Endothelial cell of umbilical vein (primary cell): ENCODE results near the gene CORO1A. TPM values are rescaled to one million over a fixed set of nuclear protein-coding genes. Genes with fewer than 3 reads are reported as not detected.

Experiments used
- BruUV-seq: library from RNA; stranded (reverse); fragments of 400-500 nt; replicated peaks from 2 replicates; lab custom pipeline; 2021; lab: Mats Ljungman, UMichigan
- CTCF ChIA-PET: fragments of 300-600, 350-600 bp; sonication (Branson Sonifier 250); formaldehyde crosslinking; loops from one replicate; lab custom pipeline; 2021; ENCODE audit warnings: antibody characterized with exemption, inconsistent platforms; lab: Charles Lee
- POLR2A ChIA-PET: fragments of 300-600, 350-600 bp; sonication (Branson Sonifier 250); formaldehyde crosslinking; loops from one replicate; lab custom pipeline; 2021; ENCODE audit warnings: antibody characterized with exemption, inconsistent platforms; lab: Charles Lee
- DNase-seq: peaks from one replicate; pipeline ENCODE4 v3.0.0-alpha.2; 2011; ENCODE audit warnings: low read depth, low spot score
- FAIRE-seq: peaks from 2 replicates; lab custom pipeline; 2011; peaks lifted over from hg19 to GRCh38; lab: Jason Lieb, UNC
- H2AFZ ChIP-seq: 2 replicates; pipeline ENCODE4 v1.6.0; 2012; ENCODE audit warnings: low read depth, low read length, control low read depth, inconsistent platforms
- H3K27ac ChIP-seq: 2 replicates; pipeline ENCODE4 v1.5.1; 2011; ENCODE audit warnings: low read depth, mild to moderate bottlenecking, control low read depth, low read length, moderate library complexity; ENCODE audit not compliant: insufficient read depth
- H3K27me3 ChIP-seq, 2 experiments: 2 replicates each; pipeline versions ENCODE4 v1.6.0 to v1.6.1; 2011; ENCODE audit warnings: low read length in 2 of 2, mixed read lengths in 1 of 2; ENCODE audit not compliant: control insufficient read depth in 2 of 2, insufficient read depth in 2 of 2
- H3K36me3 ChIP-seq, 2 experiments: 2 replicates in 1 of 2; 3 replicates in 1 of 2; pipeline ENCODE4 v1.5.1; 2011; ENCODE audit warnings: low read length in 2 of 2, mild to moderate bottlenecking in 1 of 2, moderate library complexity in 1 of 2; ENCODE audit not compliant: control insufficient read depth in 2 of 2, insufficient read depth in 2 of 2; ENCODE audit errors: extremely low read depth in 1 of 2
- H3K4me1 ChIP-seq: 3 replicates; pipeline ENCODE4 v1.5.1; 2011; ENCODE audit warnings: mild to moderate bottlenecking, low read length; ENCODE audit not compliant: control insufficient read depth, insufficient read depth; ENCODE audit errors: extremely low read depth
- H3K4me2 ChIP-seq: 2 replicates; pipeline ENCODE4 v1.6.1; 2011; ENCODE audit warnings: low read length, control low read depth, mixed read lengths; ENCODE audit not compliant: insufficient read depth
- H3K4me3 ChIP-seq, 3 experiments: fragments of 200-600 bp in 1 of 3; sonication (generic), shearing (Covaris generic) in 1 of 3; replicated peaks in 1 of 3; 2 replicates each; pipeline ENCODE4 v1.5.1; 2011 to 2016; ENCODE audit warnings: control low read depth in 3 of 3, low read length in 3 of 3, mild to moderate bottlenecking in 2 of 3, inconsistent platforms in 1 of 3, low read depth in 1 of 3, moderate library complexity in 1 of 3; ENCODE audit not compliant: insufficient read depth in 1 of 3
- H3K79me2 ChIP-seq: 2 replicates; pipeline ENCODE4 v1.6.0; 2012; ENCODE audit warnings: low read length, inconsistent platforms; ENCODE audit not compliant: control insufficient read depth, insufficient read depth
- H3K9ac ChIP-seq: replicated peaks from 2 replicates; pipeline ENCODE3; 2011; ENCODE audit warnings: low read length, control low read depth; ENCODE audit not compliant: insufficient read depth; ENCODE audit errors: extremely low read depth
- H3K9me1 ChIP-seq: replicated peaks from 3 replicates; pipeline ENCODE4 v1.6.0; 2011; ENCODE audit warnings: mild to moderate bottlenecking, low read length; ENCODE audit not compliant: control insufficient read depth, insufficient read depth; ENCODE audit errors: extremely low read depth
- H3K9me3 ChIP-seq: replicated peaks from 2 replicates; pipeline ENCODE4 v1.5.1; 2012; ENCODE audit warnings: low read length, inconsistent platforms; ENCODE audit not compliant: control insufficient read depth, insufficient read depth
- H4K20me1 ChIP-seq: replicated peaks from 2 replicates; pipeline ENCODE3; 2011; ENCODE audit warnings: mild to moderate bottlenecking, low read length; ENCODE audit not compliant: control insufficient read depth, insufficient read depth; ENCODE audit errors: extremely low read depth
- EZH2 ChIP-seq: IDR thresholded peaks from 2 replicates; pipeline ENCODE4 v1.6.1; 2012; ENCODE audit warnings: borderline replicate concordance, low read depth, mild to moderate bottlenecking, moderate library complexity, low read length, inconsistent platforms; ENCODE audit not compliant: severe bottlenecking
- FOS ChIP-seq: IDR thresholded peaks from 2 replicates; pipeline ENCODE4 v1.6.1; 2011; ENCODE audit warnings: mild to moderate bottlenecking, low read length, moderate library complexity, borderline replicate concordance; ENCODE audit not compliant: insufficient read depth
- GATA2 ChIP-seq: IDR thresholded peaks from 2 replicates; pipeline ENCODE4 v1.7.0; 2011; ENCODE audit warnings: low read depth, mild to moderate bottlenecking, moderate library complexity, mixed read lengths, low read length; ENCODE audit not compliant: insufficient read length, insufficient read depth
- JUN ChIP-seq: IDR thresholded peaks from 2 replicates; pipeline ENCODE4 v1.6.1; 2011; ENCODE audit warnings: borderline replicate concordance, low read depth; ENCODE audit not compliant: insufficient read length, insufficient read depth
- MYC ChIP-seq: IDR thresholded peaks from one replicate; pipeline ENCODE4 v1.6.1; 2011; ENCODE audit warnings: mild to moderate bottlenecking, low read depth, low read length
- POLR2A ChIP-seq: IDR thresholded peaks from 2 replicates; pipeline ENCODE4 v1.6.1; 2012; ENCODE audit warnings: low read depth, mild to moderate bottlenecking, control low read depth, low read length
- POLR2AphosphoS5 ChIP-seq: IDR thresholded peaks from 2 replicates; pipeline ENCODE4 v1.6.1; 2012; ENCODE audit warnings: low read depth, mild to moderate bottlenecking, control low read depth, low read length, moderate library complexity; ENCODE audit not compliant: insufficient read depth
- dilution Hi-C: fragments of 300-500 bp; cut with MboI; formaldehyde crosslinking; loops from one replicate; pipeline ENCODE4 v1.15.0; 2019; ENCODE audit warnings: low sequenced_read_pairs; ENCODE audit not compliant: extremely low pct_ligation_motif_present
- intact Hi-C: fragments of 100-400 bp; cut with micrococcal nuclease; formaldehyde crosslinking; loops from one replicate; pipeline ENCODE4 v1.10.0; 2022
- polyA plus RNA-seq, 4 experiments: library from polyadenylated mRNA; depleted of rRNA in 3 of 4; stranded (reverse) in 3 of 4; unstranded in 1 of 4; fragments of >200 nt; gene quantifications; 2 replicates each; pipeline versions ENCODE4 v1.2.1 to v1.2.3, GENCODE V29; 2011 to 2012; ENCODE audit warnings: missing spikeins in 1 of 4
- total RNA-seq: library from RNA; stranded (reverse); gene quantifications from 2 replicates; pipeline ENCODE4 v1.2.3, GENCODE V29; 2021
- TF ChIP-seq, protein P1 (sequence below): IDR thresholded peaks from 2 replicates; pipeline ENCODE4 v1.6.1; 2011; ENCODE audit not compliant: insufficient read depth, insufficient read length
- TF ChIP-seq, protein P2 (sequence below), 2 donors: IDR thresholded peaks; 1 replicate in 1 of 2; 2 replicates in 1 of 2; pipeline ENCODE4 v1.5.1; 2011; ENCODE audit warnings: low read length in 2 of 2, mild to moderate bottlenecking in 2 of 2, moderate library complexity in 2 of 2, control low read depth in 1 of 2, inconsistent platforms in 1 of 2, low read depth in 1 of 2; ENCODE audit not compliant: insufficient read depth in 1 of 2; ENCODE audit errors: extremely low read depth in 1 of 2

The CORO1A gene
- total and polyA plus RNA-seq, 2 donors (not counting 3 experiments of a cell fraction or from before 2014, with no cell fraction given) = 6.1 to 6.4 TPM

DNA sequence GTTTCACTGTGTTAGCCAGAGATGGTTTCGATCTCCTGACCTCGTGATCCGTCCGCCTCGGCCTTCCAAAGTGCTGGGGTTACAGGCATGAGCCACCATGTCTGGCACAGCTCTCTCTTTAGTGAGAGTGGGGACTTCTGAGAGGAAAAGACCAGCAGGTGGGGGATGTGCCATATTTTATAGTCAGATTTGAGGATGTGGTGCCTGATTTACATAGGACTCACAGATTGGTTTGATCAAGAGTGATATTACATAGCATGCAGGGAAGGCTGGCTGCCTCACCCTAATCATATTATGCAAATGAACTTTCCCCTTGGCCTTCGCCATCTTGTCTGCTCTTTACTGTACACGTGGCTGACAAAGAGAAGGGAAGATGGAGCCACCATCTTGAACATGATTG lies 32.3 kb upstream of the CORO1A start:
- FAIRE-seq (no peak), DNase-seq (no peak)
- dilution Hi-C loops = no loop called here
- Histone ChIP-seq H3K4me2 (no peak overlapping the region), H3K79me2 (no peaks in the 10 kb centered on the region), H4K20me1 (no peaks in the 10 kb centered on the region), H3K9me3 (no peaks in the 10 kb centered on the region), H2AFZ (no peak overlapping the region), H3K4me1 (no peaks in the 10 kb centered on the region), H3K27ac (no peak overlapping the region), H3K9me1 (no peaks in the 10 kb centered on the region), H3K27me3 (no peaks in the 10 kb centered on the region), H3K4me3 (no peak overlapping the region), H3K9ac (no peak overlapping the region), H3K36me3 (no peaks in the 10 kb centered on the region)
- ChIA-PET POLR2A (no interaction called here), CTCF (no interaction called here)
- TF ChIP-seq FOS (no peak), JUN (no peak), POLR2A (no peak), GATA2 (no peak), EZH2 (no peak), MYC (no peak), POLR2AphosphoS5 (no peak)
- TF ChIP-seq, protein P1, sequence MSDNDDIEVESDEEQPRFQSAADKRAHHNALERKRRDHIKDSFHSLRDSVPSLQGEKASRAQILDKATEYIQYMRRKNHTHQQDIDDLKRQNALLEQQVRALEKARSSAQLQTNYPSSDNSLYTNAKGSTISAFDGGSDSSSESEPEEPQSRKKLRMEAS = no peak
- TF ChIP-seq, protein P2, sequence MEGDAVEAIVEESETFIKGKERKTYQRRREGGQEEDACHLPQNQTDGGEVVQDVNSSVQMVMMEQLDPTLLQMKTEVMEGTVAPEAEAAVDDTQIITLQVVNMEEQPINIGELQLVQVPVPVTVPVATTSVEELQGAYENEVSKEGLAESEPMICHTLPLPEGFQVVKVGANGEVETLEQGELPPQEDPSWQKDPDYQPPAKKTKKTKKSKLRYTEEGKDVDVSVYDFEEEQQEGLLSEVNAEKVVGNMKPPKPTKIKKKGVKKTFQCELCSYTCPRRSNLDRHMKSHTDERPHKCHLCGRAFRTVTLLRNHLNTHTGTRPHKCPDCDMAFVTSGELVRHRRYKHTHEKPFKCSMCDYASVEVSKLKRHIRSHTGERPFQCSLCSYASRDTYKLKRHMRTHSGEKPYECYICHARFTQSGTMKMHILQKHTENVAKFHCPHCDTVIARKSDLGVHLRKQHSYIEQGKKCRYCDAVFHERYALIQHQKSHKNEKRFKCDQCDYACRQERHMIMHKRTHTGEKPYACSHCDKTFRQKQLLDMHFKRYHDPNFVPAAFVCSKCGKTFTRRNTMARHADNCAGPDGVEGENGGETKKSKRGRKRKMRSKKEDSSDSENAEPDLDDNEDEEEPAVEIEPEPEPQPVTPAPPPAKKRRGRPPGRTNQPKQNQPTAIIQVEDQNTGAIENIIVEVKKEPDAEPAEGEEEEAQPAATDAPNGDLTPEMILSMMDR (IDR thresholded peaks at IDR 0.05; ENCODE audit: extremely low read depth in 1 of 2, insufficient read depth in 1 of 2, low read depth in 1 of 2, low read length in 2 of 2) = no peak
- intact Hi-C loops = no loop called here
- no TSS peak for BruUV-seq
